CD4-positive, alpha-beta T cell treated with Interleukin-6 at 100 ng/mL for 8 hours (primary cell): ENCODE measurements around the gene CDON.

Source experiments
- DNase-seq: peaks from one replicate; pipeline ENCODE4 v3.0.0-alpha.2; 2020; ENCODE audit warnings: mixed read lengths, low spot score

The CDON gene

GRCh38 chr11:125943661-125944349, 118.9 kb downstream of the CDON start:
- DNase-seq, result no peak

GRCh38 chr11:125942771-125943428, 119.8 kb downstream of the CDON start:
- no peak for DNase-seq

- peak; percentile 33 for DNase-seq
Measured at GRCh38 chr11:125941619-125942611, 120.8 kb downstream of the CDON start.

GRCh38 chr11:125941267-125941618, 121.4 kb downstream of the CDON start:
- DNase-seq, result no peak

- DNase-seq, result no peak
Measured at GRCh38 chr11:125940145-125940544, 122.5 kb downstream of the CDON start.

- DNase-seq, result no peak
Measured at GRCh38 chr11:125939081-125939521, 123.6 kb downstream of the CDON start.

GRCh38 chr11:125938418-125938817, 124.2 kb downstream of the CDON start:
- DNase-seq, result no peak

GRCh38 chr11:125935618-125936199, 127.0 kb downstream of the CDON start:
- no peak for DNase-seq

- DNase-seq, result no peak
Measured at GRCh38 chr11:125935056-125935455, 127.6 kb downstream of the CDON start.

- no peak for DNase-seq
Measured at GRCh38 chr11:125934473-125934872, 128.2 kb downstream of the CDON start.

GRCh38 chr11:125933030-125933813, 129.4 kb downstream of the CDON start:
- no peak for DNase-seq

- DNase-seq, result no peak
Measured at GRCh38 chr11:125932301-125932700, 130.4 kb downstream of the CDON start.

GRCh38 chr11:125931668-125932067, 131.0 kb downstream of the CDON start:
- DNase-seq, result no peak

GRCh38 chr11:125931116-125931515, 131.6 kb downstream of the CDON start:
- no peak for DNase-seq

GRCh38 chr11:125930076-125930450, 132.6 kb downstream of the CDON start:
- no peak for DNase-seq

GRCh38 chr11:125929445-125930075, 133.1 kb downstream of the CDON start:
- no peak for DNase-seq

GRCh38 chr11:125926682-125927081, 136.0 kb downstream of the CDON start:
- no peak for DNase-seq

GRCh38 chr11:125925804-125926203, 136.9 kb downstream of the CDON start:
- DNase-seq, result no peak

- no peak for DNase-seq
Measured at GRCh38 chr11:125925247-125925740, 137.4 kb downstream of the CDON start.

- DNase-seq, result no peak
Measured at GRCh38 chr11:125924384-125925007, 138.2 kb downstream of the CDON start.
